Karpas-422 (cell line): Measurements from ENCODE around the gene TUBA4A. TPM values are rescaled to one million over a fixed set of nuclear protein-coding genes. Genes with fewer than 3 reads are reported as not detected.
"Not testable (repeated sequence)": the region's sequence is repeated elsewhere in the genome, so short reads cannot be mapped to it uniquely, and the experiment has no call there.

Experiments
- DNase-seq: peaks from one replicate; pipeline ENCODE4 v3.0.0-alpha.2; 2015
- H2AFZ ChIP-seq: fragments of 200-600 bp; sonication (generic); 2 replicates; pipeline ENCODE4 v1.6.1; 2014; ENCODE audit warnings: antibody characterized with exemption, low read length, mixed read lengths
- H3K27ac ChIP-seq: fragments of 200-600 bp; sonication (generic); 2 replicates; pipeline ENCODE4 v1.5.1; 2014; ENCODE audit warnings: mild to moderate bottlenecking, low read length, moderate library complexity
- H3K27me3 ChIP-seq: fragments of 200-600 bp; sonication (generic); 2 replicates; pipeline ENCODE4 v1.6.1; 2014; ENCODE audit warnings: low read length, mixed read lengths
- H3K36me3 ChIP-seq: fragments of 200-600 bp; sonication (generic); 2 replicates; pipeline ENCODE4 v1.6.1; 2014; ENCODE audit warnings: low read length, mixed read lengths; ENCODE audit not compliant: insufficient read depth
- H3K4me1 ChIP-seq: fragments of 200-600 bp; sonication (generic); 2 replicates; pipeline ENCODE4 v1.6.1; 2014; ENCODE audit warnings: mild to moderate bottlenecking, low read length, mixed read lengths
- H3K4me2 ChIP-seq: fragments of 200-600 bp; sonication (generic); 2 replicates; pipeline ENCODE4 v1.6.1; 2014; ENCODE audit warnings: low read length, low read depth, mild to moderate bottlenecking; ENCODE audit not compliant: poor library complexity, severe bottlenecking
- H3K4me3 ChIP-seq: fragments of 200-600 bp; sonication (generic); 2 replicates; pipeline ENCODE4 v1.5.1; 2014; ENCODE audit warnings: mild to moderate bottlenecking, antibody characterized with exemption, low read length, mixed read lengths
- H3K79me2 ChIP-seq: fragments of 200-600 bp; sonication (generic); 2 replicates; pipeline ENCODE4 v1.6.1; 2014; ENCODE audit warnings: mild to moderate bottlenecking, low read length, mixed read lengths
- H3K9ac ChIP-seq: fragments of 200-600 bp; sonication (generic); 2 replicates; pipeline ENCODE4 v1.6.0; 2014; ENCODE audit warnings: low read length
- H3K9me2 ChIP-seq: fragments of 200-600 bp; sonication (generic), shearing (Covaris generic); replicated peaks from 2 replicates; pipeline ENCODE4 v1.6.0; 2014; ENCODE audit warnings: mild to moderate bottlenecking, low read length, moderate library complexity; ENCODE audit not compliant: insufficient read depth
- H3K9me3 ChIP-seq: fragments of 300-700, 200-600 bp; sonication (generic); 2 replicates; pipeline ENCODE4 v1.6.1; 2014; ENCODE audit warnings: low read length, mixed read lengths
- H4K20me1 ChIP-seq: fragments of 200-600 bp; sonication (generic); 2 replicates; pipeline ENCODE4 v1.6.1; 2014; ENCODE audit warnings: mild to moderate bottlenecking, antibody characterized with exemption, low read length, low read depth; ENCODE audit not compliant: insufficient read depth
- total RNA-seq: library from RNA; depleted of rRNA; stranded (reverse); fragments of >200 nt; shearing (Covaris generic); gene quantifications from 2 replicates; pipeline ENCODE4 v1.2.3, GENCODE V29; 2014; ENCODE audit warnings: low replicate concordance

TUBA4A gene
- total RNA-seq, 1 experiment from 2014 or later = 61.8 TPM

GRCh38 chr2:219289537-219290361, 36.0 kb upstream of the TUBA4A start:
- Histone ChIP-seq H3K4me2 (no peak overlapping the region), H3K9me3 (no peaks in the 10 kb centered on the region), H3K27me3 (no peaks in the 10 kb centered on the region), H3K9ac (no peak overlapping the region), H3K9me2 (no peaks in the 10 kb centered on the region), H3K36me3 (no peaks in the 10 kb centered on the region), H3K79me2 (no peaks in the 10 kb centered on the region), H3K27ac (no peak overlapping the region), H3K4me1 (peaks cover 8% of the 10 kb centered on the region), H2AFZ (no peak overlapping the region), H4K20me1 (no peaks in the 10 kb centered on the region), H3K4me3 (no peak overlapping the region)
- DNase-seq = no peak

GRCh38 chr2:219289195-219289536, 35.4 kb upstream of the TUBA4A start:
- Histone ChIP-seq H3K9me3 (no peaks in the 10 kb centered on the region), H4K20me1 (no peaks in the 10 kb centered on the region), H3K4me1 (peaks cover 3% of the 10 kb centered on the region), H3K79me2 (no peaks in the 10 kb centered on the region), H3K36me3 (no peaks in the 10 kb centered on the region), H3K4me3 (no peak overlapping the region), H3K9ac (no peak overlapping the region), H2AFZ (no peak overlapping the region), H3K27me3 (no peaks in the 10 kb centered on the region), H3K27ac (no peak overlapping the region), H3K4me2 (no peak overlapping the region), H3K9me2 (no peaks in the 10 kb centered on the region)
- no peak for DNase-seq

- no peaks in the 10 kb centered on the region for H3K4me1 ChIP-seq
- H3K36me3 ChIP-seq = no peaks in the 10 kb centered on the region
- H3K27me3 ChIP-seq = no peaks in the 10 kb centered on the region
- H3K27ac ChIP-seq = no peak overlapping the region
- H3K4me2 ChIP-seq = no peak overlapping the region
- H3K9me2 ChIP-seq = no peaks in the 10 kb centered on the region
- DNase-seq = no peak
- H3K79me2 ChIP-seq = no peaks in the 10 kb centered on the region
- no peak overlapping the region for H2AFZ ChIP-seq
- H4K20me1 ChIP-seq = no peaks in the 10 kb centered on the region
- H3K9ac ChIP-seq = no peak overlapping the region
- H3K9me3 ChIP-seq = no peaks in the 10 kb centered on the region
- H3K4me3 ChIP-seq = no peak overlapping the region
Measured at GRCh38 chr2:219287580-219288265, 34.0 kb upstream of the TUBA4A start.

GRCh38 chr2:219287116-219287440, 33.4 kb upstream of the TUBA4A start:
- H3K4me2 ChIP-seq, H2AFZ ChIP-seq, H3K27ac ChIP-seq, H3K79me2 ChIP-seq, H4K20me1 ChIP-seq, H3K4me3 ChIP-seq, H3K9me2 ChIP-seq, H3K4me1 ChIP-seq, H3K36me3 ChIP-seq, H3K27me3 ChIP-seq, H3K9me3 ChIP-seq, H3K9ac ChIP-seq, DNase-seq: not testable (repeated sequence)

- H3K9ac ChIP-seq = no peak overlapping the region
- H3K9me2 ChIP-seq = no peaks in the 10 kb centered on the region
- no peak overlapping the region for H3K27ac ChIP-seq
- H3K4me1 ChIP-seq = no peaks in the 10 kb centered on the region
- H3K79me2 ChIP-seq = no peaks in the 10 kb centered on the region
- H2AFZ ChIP-seq = no peak overlapping the region
- no peak overlapping the region for H3K4me3 ChIP-seq
- no peak overlapping the region for H3K4me2 ChIP-seq
- DNase-seq = peak; percentile 45
- H3K27me3 ChIP-seq = no peaks in the 10 kb centered on the region
- H3K36me3 ChIP-seq = no peaks in the 10 kb centered on the region
- H4K20me1 ChIP-seq = no peaks in the 10 kb centered on the region
- H3K9me3 ChIP-seq = no peaks in the 10 kb centered on the region
Measured at GRCh38 chr2:219286436-219287115, 32.9 kb upstream of the TUBA4A start.

- Histone ChIP-seq H4K20me1 (no peaks in the 10 kb centered on the region), H2AFZ (no peak overlapping the region), H3K9me2 (no peaks in the 10 kb centered on the region), H3K4me1 (peaks cover 1% of the 10 kb centered on the region), H3K4me2 (no peak overlapping the region), H3K9me3 (no peaks in the 10 kb centered on the region), H3K9ac (no peak overlapping the region), H3K27me3 (no peaks in the 10 kb centered on the region), H3K27ac (no peak overlapping the region), H3K36me3 (no peaks in the 10 kb centered on the region; the same call in 1 of the 2 replicates), H3K4me3 (no peak overlapping the region), H3K79me2 (no peaks in the 10 kb centered on the region)
- DNase-seq = no peak
Measured at GRCh38 chr2:219285894-219286425, 32.2 kb upstream of the TUBA4A start.

GRCh38 chr2:219285373-219285735, 31.6 kb upstream of the TUBA4A start:
- no peaks in the 10 kb centered on the region for H3K9me2 ChIP-seq
- DNase-seq = no peak
- H3K79me2 ChIP-seq = no peaks in the 10 kb centered on the region
- no peaks in the 10 kb centered on the region for H4K20me1 ChIP-seq
- H3K36me3 ChIP-seq = no peaks in the 10 kb centered on the region; the same call in 1 of the 2 replicates
- no peak overlapping the region for H3K9ac ChIP-seq
- H3K9me3 ChIP-seq = no peaks in the 10 kb centered on the region
- no peak overlapping the region for H3K4me3 ChIP-seq
- no peak overlapping the region for H3K27ac ChIP-seq
- no peak overlapping the region for H2AFZ ChIP-seq
- H3K4me2 ChIP-seq = no peak overlapping the region
- H3K4me1 ChIP-seq = peaks cover 7% of the 10 kb centered on the region
- no peaks in the 10 kb centered on the region for H3K27me3 ChIP-seq
